ENCODE measurements around the gene B3GAT1.
"Not testable (repeated sequence)": the region's sequence is repeated elsewhere in the genome, so short reads cannot be mapped to it uniquely, and the experiment has no call there.

B3GAT1 gene

GRCh38 chr11:134350381-134350780, 61.7 kb downstream of the B3GAT1 start:
- no peak for DNase-seq

- DNase-seq: no peak
Measured at GRCh38 chr11:134349802-134350355, 62.2 kb downstream of the B3GAT1 start.

DNA sequence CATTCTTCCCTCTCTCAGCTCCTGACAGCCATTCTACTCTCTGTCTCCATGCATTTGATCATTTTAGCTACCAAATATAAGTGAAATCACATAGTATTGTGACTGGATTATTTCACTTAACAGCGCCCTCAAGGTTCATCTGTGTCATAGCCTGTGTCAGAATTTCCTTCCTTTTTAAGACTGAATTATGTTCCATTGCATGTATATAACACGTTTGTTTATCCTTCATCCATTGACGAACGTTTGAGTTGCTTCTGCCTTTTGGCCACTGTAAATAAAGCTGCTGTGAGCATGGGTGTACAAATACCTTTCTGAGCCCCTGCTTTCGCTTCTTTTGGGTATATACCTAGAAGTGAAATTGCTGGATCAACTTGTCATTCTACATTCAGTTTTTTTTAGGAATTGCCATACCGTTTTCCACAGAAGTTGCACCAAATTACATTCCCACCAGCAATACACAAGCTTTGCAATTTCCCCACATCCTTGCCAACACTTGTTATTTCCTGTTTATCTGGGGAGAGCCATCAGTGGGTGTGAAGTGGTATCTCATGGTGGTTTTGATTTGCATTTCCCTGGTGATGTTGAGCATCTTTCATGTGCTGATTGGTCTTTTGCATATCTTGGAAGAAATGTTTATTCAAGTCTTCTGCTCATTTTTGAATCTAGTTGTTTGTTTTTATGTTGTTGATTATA, 62.8 kb downstream of the B3GAT1 start:
- DNase-seq: no peak

DNA sequence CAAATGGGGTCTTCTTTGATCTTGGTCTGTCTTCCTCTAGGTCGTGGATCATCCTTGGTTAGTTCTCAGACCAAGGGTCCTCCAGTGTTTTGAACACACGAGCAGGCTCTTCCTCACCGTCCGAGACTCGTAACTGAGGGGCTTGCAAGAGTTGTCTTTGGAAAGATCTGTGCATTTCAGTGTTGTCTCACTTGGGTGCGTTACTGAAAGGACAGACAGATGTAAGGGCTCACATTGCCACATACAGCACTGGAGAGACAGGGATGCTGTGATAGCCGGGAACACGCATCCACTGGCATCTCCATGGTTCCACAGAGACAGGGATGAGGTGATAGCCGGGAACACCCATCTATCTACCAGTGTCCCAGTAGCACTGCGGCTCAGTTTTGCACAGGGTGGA, 64.6 kb downstream of the B3GAT1 start:
- DNase-seq: no peak

DNA sequence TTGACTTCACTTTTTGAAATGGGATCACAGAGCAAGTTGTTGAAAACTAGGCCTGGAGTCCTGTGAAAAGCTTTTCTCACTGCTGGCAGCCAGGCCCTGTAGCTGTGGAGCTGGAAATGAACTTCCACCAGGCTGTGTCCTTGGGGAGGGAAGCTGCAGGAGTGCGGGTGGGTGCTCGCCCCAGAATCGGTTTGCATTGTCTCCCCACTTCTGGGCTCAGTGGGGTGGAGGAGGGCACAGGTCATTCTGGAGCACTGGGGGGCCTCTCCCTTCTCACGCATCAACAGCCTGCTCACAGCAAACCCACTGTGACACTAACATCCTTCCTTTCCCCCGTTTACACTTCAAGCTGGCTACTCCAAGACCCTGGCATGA, 65.1 kb downstream of the B3GAT1 start:
- no peak for DNase-seq

- peak; percentile 21 for DNase-seq
Measured at GRCh38 chr11:134346101-134346975, 65.7 kb downstream of the B3GAT1 start.

DNA sequence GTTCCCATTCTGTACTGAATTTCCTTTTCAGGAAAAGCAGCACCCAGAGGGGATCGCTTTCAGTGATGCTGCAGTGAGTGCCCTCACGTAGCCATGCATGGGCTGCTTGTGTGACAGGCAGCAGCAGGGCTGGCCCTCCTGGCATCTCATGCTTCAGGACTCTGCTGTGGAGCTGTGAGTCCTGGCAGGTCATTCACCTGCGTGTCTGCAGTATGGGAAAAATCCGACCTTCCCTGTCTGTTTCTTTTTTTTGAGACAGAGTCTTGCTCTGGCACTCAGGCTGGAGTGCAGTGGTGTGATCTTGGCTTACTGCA, 66.8 kb downstream of the B3GAT1 start:
- DNase-seq: no peak

DNA sequence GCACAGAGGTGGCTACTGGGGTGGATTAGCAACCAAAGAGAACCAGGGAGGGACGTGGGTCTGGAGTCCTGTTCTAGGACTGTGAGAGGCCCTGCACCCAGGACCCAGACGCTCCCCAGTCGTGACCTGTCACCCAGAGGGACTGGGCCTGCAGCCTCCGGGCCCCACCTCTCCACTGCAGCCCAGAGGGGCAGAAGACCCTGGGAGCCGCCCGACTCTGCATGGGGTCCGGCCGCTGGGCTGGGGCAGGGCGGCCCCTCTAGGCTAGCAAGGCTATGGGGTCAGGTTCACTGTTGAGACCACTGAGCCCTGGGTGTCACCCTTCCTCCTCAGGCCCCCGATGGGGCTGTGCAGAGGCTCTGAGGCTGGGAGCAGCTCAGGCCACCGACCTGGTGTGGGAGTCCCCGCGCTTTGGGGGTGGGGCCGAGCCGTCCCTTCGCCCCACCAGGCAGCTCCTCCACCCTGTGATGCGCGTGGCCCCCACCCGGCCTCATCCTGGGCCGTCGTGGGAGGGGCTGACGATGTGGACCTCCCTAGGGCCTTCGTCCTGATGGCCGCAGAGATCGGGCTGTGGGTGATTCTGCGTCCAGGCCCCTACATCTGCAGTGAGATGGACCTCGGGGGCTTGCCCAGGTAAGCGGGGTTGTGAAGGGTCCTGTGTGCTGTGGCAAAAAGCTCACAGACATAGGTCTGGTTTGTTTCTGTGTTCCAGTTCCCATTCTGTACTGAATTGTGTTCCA, 67.4 kb downstream of the B3GAT1 start:
- DNase-seq: not testable (repeated sequence)

- DNase-seq: no peak
Measured at GRCh38 chr11:134343646-134344045, 68.4 kb downstream of the B3GAT1 start.

- DNase-seq: no peak
Measured at GRCh38 chr11:134342572-134343340, 69.3 kb downstream of the B3GAT1 start.

GRCh38 chr11:134341805-134342571, 70.1 kb downstream of the B3GAT1 start:
- no peak for DNase-seq

DNA sequence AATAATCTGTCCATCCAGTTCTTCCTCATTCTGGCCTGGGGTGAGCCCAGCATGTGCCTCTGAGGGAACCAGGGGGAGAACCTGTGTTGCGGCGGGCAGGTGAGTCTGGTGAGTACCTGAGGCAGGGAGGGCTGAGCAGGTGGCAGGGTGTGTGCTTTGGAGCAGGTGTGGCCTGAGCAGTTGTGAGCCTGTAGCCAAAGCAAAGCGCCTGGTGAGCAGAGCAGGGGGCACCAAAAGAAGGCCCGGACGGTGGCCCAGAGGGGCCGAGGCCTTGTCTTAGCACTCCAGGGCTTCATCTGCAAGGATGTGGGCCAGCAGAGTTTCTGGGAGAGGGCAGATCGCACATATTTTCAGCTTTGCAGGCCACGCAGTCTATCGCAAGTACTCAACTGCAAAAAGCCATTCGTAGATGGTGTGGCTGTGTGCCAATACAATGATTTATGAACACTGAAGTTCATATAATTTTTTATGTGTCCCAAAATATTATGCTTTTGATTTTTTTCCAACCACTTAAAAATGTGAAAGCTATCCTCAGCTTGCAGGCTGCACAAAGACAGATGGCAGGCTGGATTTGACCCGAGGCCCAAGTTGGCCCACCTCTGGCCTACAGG, 71.6 kb downstream of the B3GAT1 start:
- DNase-seq: peak; percentile 63

DNA sequence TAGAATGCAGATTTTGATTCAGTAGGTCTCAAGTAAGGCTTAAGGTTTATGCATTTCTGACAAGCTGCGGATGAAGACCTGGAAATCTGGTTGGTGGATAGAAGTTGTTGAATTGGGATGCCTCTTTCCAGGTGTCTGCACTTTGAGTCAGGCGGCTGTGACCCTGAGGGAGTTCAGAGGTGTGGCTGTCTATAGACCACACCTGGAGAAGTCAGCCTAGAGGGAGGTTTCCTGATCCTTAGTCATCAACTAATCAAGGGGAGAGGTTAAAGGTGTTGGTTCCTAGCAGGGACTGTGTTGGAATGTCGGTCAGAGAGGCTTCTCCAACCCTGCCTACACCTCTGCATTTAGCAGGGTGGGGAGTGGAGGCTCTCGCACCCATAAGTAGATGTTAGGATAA, 72.3 kb downstream of the B3GAT1 start:
- no peak for DNase-seq

DNA sequence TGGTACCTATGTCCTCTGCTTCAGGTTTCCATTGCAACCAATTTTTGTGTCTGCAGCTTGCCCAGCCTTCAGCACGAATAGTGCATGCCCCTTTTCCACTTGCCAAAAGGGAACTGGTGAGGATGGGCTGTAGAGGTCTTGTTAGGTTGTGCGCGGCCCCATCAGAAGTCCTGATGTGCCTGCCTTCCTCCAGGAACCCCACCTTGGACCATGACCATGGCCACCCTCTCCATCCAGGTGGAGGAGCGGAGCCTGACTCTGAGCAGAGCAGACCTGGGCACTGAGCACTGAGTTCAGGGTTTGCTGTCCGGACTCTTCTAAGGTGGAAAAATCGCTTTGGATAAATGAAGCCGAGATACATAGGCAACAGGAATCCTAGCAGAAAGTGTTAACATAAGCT, 73.4 kb downstream of the B3GAT1 start:
- no peak for DNase-seq

DNA sequence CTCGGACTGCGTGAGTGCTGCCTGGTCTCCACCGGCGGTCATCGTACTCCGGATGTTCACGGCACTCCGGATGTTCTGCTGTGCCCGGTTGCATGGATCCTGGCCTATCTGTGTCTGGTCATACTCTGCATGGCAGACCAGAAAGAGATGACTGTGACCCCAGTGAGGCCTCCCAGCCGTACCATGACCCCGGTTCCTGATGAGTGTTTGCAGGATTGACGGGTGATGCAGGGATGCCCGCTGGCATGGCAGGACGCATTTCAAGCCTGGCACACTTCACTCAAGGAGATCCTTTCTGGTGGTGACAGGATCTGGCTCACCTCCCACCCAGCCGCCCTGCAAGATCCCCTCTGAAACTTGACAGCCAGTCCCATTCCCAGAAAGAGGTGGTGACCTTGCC, 74.0 kb downstream of the B3GAT1 start:
- DNase-seq: no peak

GRCh38 chr11:134337051-134337450, 75.0 kb downstream of the B3GAT1 start:
- no peak for DNase-seq

DNA sequence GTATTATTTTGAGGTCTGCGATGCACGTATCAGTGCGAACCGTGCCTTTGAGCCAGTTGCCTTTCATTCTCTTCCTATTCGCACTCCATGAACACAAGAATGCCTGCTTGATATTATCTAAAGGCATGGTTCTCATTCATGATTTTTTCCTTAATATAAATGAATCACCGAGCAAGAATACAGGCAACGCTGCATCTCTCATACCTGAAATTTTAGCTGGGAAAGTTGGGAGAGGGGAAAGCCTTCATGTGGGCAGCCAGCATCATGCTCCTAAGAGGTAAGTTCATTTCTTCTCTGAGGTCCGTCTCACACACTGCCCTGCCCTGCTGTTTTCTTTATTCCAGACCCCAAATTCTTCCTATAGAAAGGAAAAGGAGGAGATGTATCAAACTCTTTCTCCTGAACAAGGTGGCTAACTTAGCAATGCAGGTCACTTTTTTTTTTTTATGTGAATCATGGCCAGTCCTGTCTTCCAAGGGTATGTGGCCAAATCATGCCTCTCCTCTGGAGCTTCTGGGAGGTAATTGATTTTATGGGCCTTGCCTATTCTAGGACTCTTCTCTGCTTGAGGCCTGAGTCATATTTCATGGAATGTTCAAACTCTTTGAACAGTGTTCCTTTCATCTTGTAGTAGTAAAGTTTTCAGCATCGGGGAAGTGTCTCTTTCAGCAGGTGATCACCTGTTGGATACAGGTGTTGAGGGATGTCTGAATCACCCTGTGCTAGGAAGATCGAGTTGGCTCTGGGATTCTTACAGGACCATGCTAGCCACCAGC, 77.1 kb downstream of the B3GAT1 start:
- no peak for DNase-seq

GRCh38 chr11:134333946-134334345, 78.1 kb downstream of the B3GAT1 start:
- DNase-seq: no peak

DNA sequence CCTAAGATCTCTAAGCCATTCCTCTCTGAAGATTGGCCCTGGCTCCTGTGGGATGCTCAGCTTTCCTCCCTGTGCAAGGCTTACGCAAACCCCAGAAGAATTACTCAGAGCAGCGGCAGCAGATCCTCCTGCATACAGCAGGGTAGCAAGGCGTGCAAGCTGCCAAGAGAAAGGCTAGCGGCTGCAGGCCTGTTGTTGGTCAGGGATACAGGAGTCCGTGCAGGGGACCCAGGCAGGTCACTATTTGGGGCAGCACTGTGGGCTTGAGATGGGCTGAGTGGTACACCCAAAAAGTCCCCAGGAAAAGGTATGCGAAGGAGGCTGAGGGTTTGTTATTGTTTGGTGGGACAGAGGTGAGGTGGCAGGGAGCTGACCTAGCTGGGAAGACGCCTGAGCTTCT, 78.7 kb downstream of the B3GAT1 start:
- no peak for DNase-seq

GRCh38 chr11:134332782-134333181, 79.3 kb downstream of the B3GAT1 start:
- DNase-seq: no peak

GRCh38 chr11:134332189-134332631, 79.8 kb downstream of the B3GAT1 start:
- DNase-seq: peak; percentile 47
